SU-DHL-6 (cell line): ENCODE measurements around the gene SBK3.

Source experiments
- CTCF ChIP-seq: fragments of 200-600 bp; sonication (generic); IDR thresholded peaks from one replicate; pipeline ENCODE4 v1.5.1; 2017; ENCODE audit warnings: antibody characterized with exemption, mild to moderate bottlenecking, low read length, moderate library complexity; ENCODE audit not compliant: insufficient read depth, poor library complexity, severe bottlenecking
- EZH2phosphoT487 ChIP-seq: fragments of 200-600 bp; sonication (generic), shearing (Covaris generic); conservative IDR thresholded peaks from 2 replicates; pipeline ENCODE4 v1.6.1; 2018; ENCODE audit warnings: mild to moderate bottlenecking, antibody characterized with exemption, low read length, moderate library complexity, mixed read lengths

DNA sequence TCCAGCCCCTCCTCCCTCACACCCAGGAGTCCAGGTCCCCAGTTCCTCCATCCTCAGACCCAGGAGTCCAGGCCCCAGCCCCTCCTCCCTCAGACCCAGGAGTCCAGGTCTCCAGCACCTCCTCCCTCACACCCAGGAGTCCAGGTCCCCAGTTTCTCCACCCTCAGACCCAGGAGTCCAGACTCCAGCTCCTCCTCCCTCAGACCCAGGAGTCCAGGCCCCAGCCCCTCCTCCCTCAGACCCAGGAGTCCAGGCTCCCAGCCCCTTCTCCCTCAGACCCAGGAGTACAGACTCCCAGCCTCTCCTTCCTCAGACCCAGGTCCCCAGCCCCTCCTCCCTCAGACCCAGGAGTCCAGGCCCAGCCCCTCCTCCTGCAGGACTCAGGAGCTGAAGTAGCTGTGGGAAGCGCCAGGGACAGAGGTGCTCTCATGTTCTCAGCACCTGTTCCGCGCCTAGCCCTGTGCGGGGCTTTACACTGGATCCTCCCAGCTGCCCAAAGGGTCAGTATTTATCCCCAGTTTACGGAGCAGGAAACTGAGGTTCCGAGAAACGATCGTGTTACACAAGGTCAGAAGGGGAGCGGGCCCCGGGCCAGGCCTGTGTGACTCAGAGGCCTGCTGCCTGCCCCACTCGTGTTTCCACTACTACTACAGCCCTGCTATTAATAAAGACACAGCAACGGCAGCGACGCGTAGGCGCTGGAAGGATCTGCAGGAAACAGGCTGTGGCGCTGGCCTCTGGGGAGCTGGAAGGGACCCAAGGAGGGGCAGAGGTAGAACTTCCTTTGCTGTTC lies 1.7 kb upstream of the SBK3 start:
- no peak for TF ChIP-seq CTCF
- no peak for TF ChIP-seq EZH2phosphoT487
